H1 (cell line): ENCODE results near the gene RRAD. TPM values are rescaled to one million over a fixed set of nuclear protein-coding genes. Genes with fewer than 3 reads are reported as not detected.

Source experiments
- ATF3 ChIP-seq: IDR thresholded peaks from 2 replicates; pipeline ENCODE4 v1.6.1; 2011; ENCODE audit warnings: low read depth, mild to moderate bottlenecking, low read length; ENCODE audit not compliant: insufficient read depth
- CHD7 ChIP-seq: fragments of 300-600 bp; sonication (generic); IDR thresholded peaks from 2 replicates; pipeline ENCODE4 v1.7.1; 2012; ENCODE audit warnings: low read length, moderate library complexity, mild to moderate bottlenecking, inconsistent platforms; ENCODE audit not compliant: insufficient replicate concordance
- CTCF ChIP-seq, 3 experiments: IDR thresholded peaks; 1 replicate in 2 of 3; 2 replicates in 1 of 3; pipeline versions ENCODE4 v1.5.1 to v1.6.1; 2011; ENCODE audit warnings: low read length in 3 of 3, mild to moderate bottlenecking in 3 of 3, inconsistent platforms in 2 of 3, low read depth in 1 of 3, moderate library complexity in 1 of 3; ENCODE audit not compliant: insufficient read depth in 1 of 3; ENCODE audit errors: control extremely low read depth in 1 of 3
- MAFK ChIP-seq: IDR thresholded peaks from 2 replicates; pipeline ENCODE4 v1.6.1; 2012; ENCODE audit warnings: low read depth, mild to moderate bottlenecking, improper control_type of control experiment, low read length
- RNF2 ChIP-seq: fragments of 200-900, 300-1000 bp; sonication (generic); IDR thresholded peaks from 2 replicates; pipeline ENCODE4 v1.7.1; 2016; ENCODE audit warnings: borderline replicate concordance, low read depth, mild to moderate bottlenecking, antibody characterized with exemption, low read length; ENCODE audit not compliant: poor library complexity, severe bottlenecking; ENCODE audit errors: missing control alignments
- RXRA ChIP-seq: IDR thresholded peaks from 2 replicates; pipeline ENCODE4 v1.6.1; 2011; ENCODE audit warnings: low read depth, mild to moderate bottlenecking, low read length, moderate library complexity; ENCODE audit not compliant: insufficient read depth
- SP1 ChIP-seq: IDR thresholded peaks from 2 replicates; pipeline ENCODE4 v1.6.1; 2011; ENCODE audit warnings: low read depth, low read length
- SUZ12 ChIP-seq: fragments of 200-600 bp; sonication (generic); IDR thresholded peaks from 2 replicates; pipeline ENCODE4 v1.6.1; 2012; ENCODE audit warnings: mild to moderate bottlenecking, inconsistent platforms, low read length, moderate library complexity, mixed read lengths
- polyA plus RNA-seq, 7 experiments: library from polyadenylated mRNA; depleted of rRNA in 3 of 7; stranded (reverse) in 5 of 7; unstranded in 2 of 7; fragments of >200 nt in 5 of 7; fragments of 200-250 nt in 2 of 7; gene quantifications; 1 replicate in 5 of 7; 2 replicates in 1 of 7; 4 replicates in 1 of 7; pipeline versions ENCODE4 v1.2.1 to v1.2.3, GENCODE V29; 2011 to 2013; ENCODE audit warnings: missing spikeins in 2 of 7, mixed read lengths in 2 of 7
- total RNA-seq: library from RNA; stranded (reverse); fragmentation: NEBNext Ultra II Directional; extraction: Animal tissue kit (Norgen Biotek cat#: 25700); gene quantifications from 2 replicates; pipeline ENCODE4 v1.2.1, GENCODE V29; 2021

The RRAD gene
- total and polyA plus RNA-seq, 2 of the 8 experiments (the other 6 are each of a cell fraction or from before 2014, with no cell fraction given) = 0.17 TPM; not detected in 1

GRCh38 chr16:66960270-66960669 is 34.9 kb upstream of the RRAD start (continued):
- TF ChIP-seq CHD7 (no peak), SUZ12 (no peak), RXRA (no peak), ATF3 (no peak), RNF2 (no peak), SP1 (no peak), MAFK (no peak), CTCF (IDR thresholded peaks at IDR 0.05; ENCODE audit: control extremely low read depth in 1 of 3, insufficient read depth in 1 of 3, low read depth in 1 of 3, low read length in 3 of 3) (no peak)
